ENCODE results near the gene KRTAP5-1. TPM values are rescaled to one million over a fixed set of nuclear protein-coding genes. Genes with fewer than 3 reads are reported as not detected.

KRTAP5-1 gene
- total RNA-seq, 2 donors from 2014 or later = not detected

DNA sequence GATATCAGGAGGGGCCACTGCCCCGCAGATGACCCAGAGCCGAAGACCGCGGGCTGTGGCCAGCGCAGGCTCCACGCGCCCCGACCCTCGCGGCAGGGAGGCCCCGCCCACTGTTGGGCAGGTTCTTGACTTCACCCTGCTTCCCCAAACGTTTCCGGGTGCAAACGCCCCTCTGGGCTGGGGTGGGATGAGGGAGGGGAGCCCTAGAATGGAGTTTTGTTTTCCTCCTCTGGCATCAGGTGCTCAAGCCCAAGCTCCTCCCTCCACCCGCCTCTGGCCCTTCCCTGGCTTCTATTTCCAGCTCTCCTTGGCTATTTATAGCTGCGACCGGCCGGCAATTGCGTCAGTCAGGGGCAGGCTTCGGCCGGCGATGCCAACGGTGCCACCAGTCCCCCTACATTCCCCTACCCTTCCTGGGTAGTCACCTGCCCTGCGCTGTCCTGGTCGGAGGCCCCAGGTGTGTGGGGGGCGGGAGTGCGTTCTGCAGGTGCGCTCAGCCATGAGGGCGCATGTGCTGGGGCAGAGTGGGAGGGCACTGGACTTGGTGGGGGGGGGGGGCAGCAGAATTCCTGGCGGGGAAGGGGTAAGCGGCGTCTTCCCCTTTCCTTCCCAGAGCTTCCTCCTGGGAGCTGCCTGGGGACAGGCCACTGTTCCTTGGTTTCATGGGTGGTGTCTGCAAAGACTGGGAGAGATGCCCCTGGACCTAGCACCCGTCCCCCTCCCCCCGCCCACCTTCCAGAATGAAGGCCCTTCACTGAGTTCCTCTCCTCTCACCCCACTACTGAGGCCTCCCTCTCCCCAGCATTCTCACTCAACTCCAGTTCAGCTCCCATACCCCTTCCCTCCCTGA, 36.6 kb downstream of the KRTAP5-1 start:
- no peak for TF ChIP-seq CTCF (conservative IDR thresholded peaks at IDR 0.05)
- Mint-ChIP-seq H3K27me3 (ENCODE audit: insufficient read depth) (peaks cover 69% of the 10 kb centered on the region), H3K4me3 (peak overlapping the region; percentile 29), H3K36me3 (ENCODE audit: low read depth) (no peaks in the 10 kb centered on the region), H3K27ac (no peak overlapping the region), H3K4me1 (no peaks in the 10 kb centered on the region), H3K9me3 (no peaks in the 10 kb centered on the region)
- no peak overlapping the region for H3K9ac ChIP-seq (ENCODE audit: extremely low read depth, low read length, poor library complexity, severe bottlenecking)
- H3K4me1 ChIP-seq (ENCODE audit: control insufficient read depth, insufficient read depth, low read length) = no peaks in the 10 kb centered on the region
- 15 to 16% methylated on average over 6 to 27 of the region's 34 CpGs for WGBS, 2 experiments (ENCODE audit: insufficient coverage in 1 of 2, insufficient read length in 1 of 2)
- no peak overlapping the region for H3K27ac ChIP-seq (ENCODE audit: low read depth, low read length)
- H3K36me3 ChIP-seq (ENCODE audit: control insufficient read depth, insufficient read depth, low read length) = no peaks in the 10 kb centered on the region
- H3K9me3 ChIP-seq (ENCODE audit: control insufficient read depth, low read length) = no peaks in the 10 kb centered on the region
- peaks cover 81% of the 10 kb centered on the region for H3K27me3 ChIP-seq (ENCODE audit: control insufficient read depth, insufficient read depth, low read length, poor library complexity, severe bottlenecking)
- peak; percentile 82 for DNase-seq
- H3K4me3 ChIP-seq (ENCODE audit: low read length) = no peak overlapping the region

DNA sequence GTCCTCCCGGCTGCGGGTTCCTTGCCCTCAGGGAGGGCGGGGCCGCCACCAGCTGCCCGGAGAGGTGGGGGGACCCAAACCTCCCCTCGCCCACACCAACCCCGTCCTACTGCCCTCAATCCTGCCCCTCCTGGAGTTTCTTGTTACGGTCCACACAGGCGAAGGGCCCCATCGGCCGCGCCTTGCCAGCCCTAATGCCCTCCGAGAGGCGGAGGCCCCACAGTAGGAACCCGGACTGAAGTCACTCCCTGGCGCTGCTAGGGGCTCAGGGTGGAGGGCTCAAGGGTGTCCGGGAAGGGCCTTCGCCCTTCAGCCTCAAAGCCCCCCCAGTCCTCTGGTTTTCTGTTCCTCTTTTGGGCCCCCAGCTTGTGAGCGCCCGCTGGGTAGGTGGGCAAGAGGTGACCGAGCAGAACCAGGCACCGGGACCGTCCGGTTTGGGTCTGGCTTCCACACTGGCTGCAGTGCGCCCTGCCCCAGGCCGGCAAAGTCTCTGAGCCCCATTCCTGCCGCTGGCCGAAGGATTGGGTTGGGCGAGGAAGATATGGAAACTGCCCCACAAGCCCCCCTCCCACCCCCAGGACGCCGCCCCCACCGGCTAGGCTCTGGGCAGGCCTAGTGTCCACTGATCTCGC, 37.5 kb downstream of the KRTAP5-1 start:
- Mint-ChIP-seq H3K27ac (no peak overlapping the region), H3K4me3 (peak overlapping the region; percentile 32), H3K9me3 (no peaks in the 10 kb centered on the region), H3K27me3 (ENCODE audit: insufficient read depth) (peaks cover 63% of the 10 kb centered on the region), H3K36me3 (ENCODE audit: low read depth) (no peaks in the 10 kb centered on the region), H3K4me1 (no peaks in the 10 kb centered on the region)
- no peak for DNase-seq
- no peaks in the 10 kb centered on the region for H3K9me3 ChIP-seq (ENCODE audit: control insufficient read depth, low read length)
- H3K4me3 ChIP-seq (ENCODE audit: low read length) = no peak overlapping the region
- H3K9ac ChIP-seq (ENCODE audit: extremely low read depth, low read length, poor library complexity, severe bottlenecking) = no peak overlapping the region
- no peak for TF ChIP-seq CTCF (conservative IDR thresholded peaks at IDR 0.05)
- H3K36me3 ChIP-seq (ENCODE audit: control insufficient read depth, insufficient read depth, low read length) = no peaks in the 10 kb centered on the region
- H3K27ac ChIP-seq (ENCODE audit: low read depth, low read length) = no peak overlapping the region
- peaks cover 76% of the 10 kb centered on the region for H3K27me3 ChIP-seq (ENCODE audit: control insufficient read depth, insufficient read depth, low read length, poor library complexity, severe bottlenecking)
- WGBS, 2 experiments (ENCODE audit: insufficient coverage in 1 of 2, insufficient read length in 1 of 2) = 22 to 24% methylated on average over 12 to 29 of the region's 33 CpGs
- no peaks in the 10 kb centered on the region for H3K4me1 ChIP-seq (ENCODE audit: control insufficient read depth, insufficient read depth, low read length)

- Mint-ChIP-seq H3K4me3 (peak overlapping the region; percentile 37), H3K9me3 (no peaks in the 10 kb centered on the region), H3K27me3 (ENCODE audit: insufficient read depth) (peaks cover 58% of the 10 kb centered on the region), H3K4me1 (no peaks in the 10 kb centered on the region), H3K27ac (no peak overlapping the region), H3K36me3 (ENCODE audit: low read depth) (no peaks in the 10 kb centered on the region)
- Histone ChIP-seq H3K9ac (ENCODE audit: extremely low read depth, low read length, poor library complexity, severe bottlenecking) (no peak overlapping the region), H3K36me3 (ENCODE audit: control insufficient read depth, insufficient read depth, low read length) (no peaks in the 10 kb centered on the region), H3K4me3 (ENCODE audit: low read length) (no peak overlapping the region), H3K27me3 (ENCODE audit: control insufficient read depth, insufficient read depth, low read length, poor library complexity, severe bottlenecking) (peaks cover 71% of the 10 kb centered on the region), H3K4me1 (ENCODE audit: control insufficient read depth, insufficient read depth, low read length) (no peaks in the 10 kb centered on the region), H3K9me3 (ENCODE audit: control insufficient read depth, low read length) (no peaks in the 10 kb centered on the region), H3K27ac (ENCODE audit: low read depth, low read length) (no peak overlapping the region)
- TF ChIP-seq CTCF (conservative IDR thresholded peaks at IDR 0.05) = peak; percentile 89
- WGBS, 2 experiments (ENCODE audit: insufficient coverage in 1 of 2, insufficient read length in 1 of 2) = 2 to 3% methylated on average over 17 to 106 of the region's 106 CpGs
- peak; percentile 88 for DNase-seq
Measured at GRCh38 chr11:1546536-1547466, 38.3 kb downstream of the KRTAP5-1 start.

Measured in endodermal cell (in vitro differentiated cells).